ENCODE results near the gene SLC7A7. TPM values are rescaled to one million over a fixed set of nuclear protein-coding genes. Genes with fewer than 3 reads are reported as not detected.
"Not testable (repeated sequence)": the region's sequence is repeated elsewhere in the genome, so short reads cannot be mapped to it uniquely, and the experiment has no call there.

SLC7A7 gene
- total RNA-seq, 2 experiments from 2014 or later, result 0.45 TPM; not detected in 1

- ChIA-PET CTCF (interaction anchor here (0.6 to 22.4 kb wide), 6 partner anchors 12 to 267 kb away, joined by 3 to 469 read pairs (median 6); no protein-coding TSS in a partner anchor), POLR2A (interaction anchor here (0.6 to 2.0 kb wide), 5 partner anchors 13 to 225 kb away, joined by 4 to 7 read pairs (median 4); partner anchors contain the start of gene OXA1L)
- DNase-seq (no peak), ATAC-seq (no peak)
- Mint-ChIP-seq H3K27ac (no peak within 1 kb of the TSS), H3K9me3 (no peaks in the 10 kb centered on the region), H3K36me3 (ENCODE audit: low read depth) (peaks cover 30% of the 10 kb centered on the region), H3K4me1 (ENCODE audit: low read depth) (peaks cover 10% of the 10 kb centered on the region), H3K4me3 (peak within 1 kb of the TSS; percentile 42), H3K27me3 (peaks cover 13% of the 10 kb centered on the region)
- no peak for TF ChIP-seq CTCF (IDR thresholded peaks at IDR 0.05)
- intact Hi-C loops (cut with micrococcal nuclease), result no loop called here
Observed at GRCh38 chr14:22836301-22837113, 21.3 kb upstream of the SLC7A7 start, which contains the start of gene MMP14. TSS of gene MMP14 (plus strand) at chr14:22836585. CDS start at chr14:22836818, 233 bp downstream.

GRCh38 chr14:22835505-22835904, 20.3 kb upstream of the SLC7A7 start:
- peaks cover 18% of the 10 kb centered on the region for H3K4me1 Mint-ChIP-seq (ENCODE audit: low read depth)
- intact Hi-C loops (cut with micrococcal nuclease), result no loop called here
- H3K36me3 Mint-ChIP-seq (ENCODE audit: low read depth), result peaks cover 37% of the 10 kb centered on the region
- CTCF ChIA-PET, result interaction anchor here (1.0 to 22.4 kb wide), 3 partner anchors 8 to 22 kb away, joined by 3 to 469 read pairs (median 20); no protein-coding TSS in a partner anchor
- H3K9me3 Mint-ChIP-seq, result no peaks in the 10 kb centered on the region
- ATAC-seq, result no peak
- H3K4me3 Mint-ChIP-seq, result no peak overlapping the region
- no peak for TF ChIP-seq CTCF (IDR thresholded peaks at IDR 0.05)
- DNase-seq, result no peak
- POLR2A ChIA-PET, result interaction anchor here (1.4 to 2.0 kb wide), 4 partner anchors 12 to 247 kb away, joined by 3 to 7 read pairs (median 5); partner anchors contain the start of genes OXA1L and RBM23
- no peak overlapping the region for H3K27ac Mint-ChIP-seq
- peaks cover 10% of the 10 kb centered on the region for H3K27me3 Mint-ChIP-seq

- peaks cover 19% of the 10 kb centered on the region for H3K4me1 Mint-ChIP-seq (ENCODE audit: low read depth)
- peak overlapping the region; percentile 98 for H3K27ac Mint-ChIP-seq
- ATAC-seq (peak; percentile 9), DNase-seq (no peak)
- peaks cover 2% of the 10 kb centered on the region for H3K27me3 Mint-ChIP-seq
- peaks cover 31% of the 10 kb centered on the region for H3K36me3 Mint-ChIP-seq (ENCODE audit: low read depth)
- intact Hi-C loops (cut with micrococcal nuclease), result no loop called here
- peak overlapping the region; percentile 88 for H3K4me3 Mint-ChIP-seq
- POLR2A ChIA-PET, result interaction anchor here (0.7 to 2.0 kb wide), 14 partner anchors 9 to 293 kb away, joined by 3 to 9 read pairs (median 6); partner anchors contain the start of genes DAD1, OXA1L and RBM23
- CTCF ChIA-PET, result interaction anchor here (0.6 to 22.4 kb wide), 14 partner anchors 9 to 912 kb away, joined by 3 to 469 read pairs (median 4); partner anchors contain the start of gene LRP10
- TF ChIP-seq CTCF (IDR thresholded peaks at IDR 0.05), result no peak
- no peaks in the 10 kb centered on the region for H3K9me3 Mint-ChIP-seq
Observed at GRCh38 chr14:22830443-22831010, 15.3 kb upstream of the SLC7A7 start.

GRCh38 chr14:22829661-22830442, 14.6 kb upstream of the SLC7A7 start, which contains the start of gene MRPL52:
TSS of gene MRPL52 (plus strand) at chr14:22829887. CDS start at chr14:22829913, 26 bp downstream.
- POLR2A ChIA-PET, result interaction anchor here (0.7 to 2.0 kb wide), 16 partner anchors 8 to 292 kb away, joined by 3 to 9 read pairs (median 4); partner anchors contain the start of genes DAD1, OXA1L and RBM23
- peak; percentile 94 for DNase-seq
- ATAC-seq, result peak; percentile 93
- peak within 1 kb of the TSS; percentile 98 for H3K27ac Mint-ChIP-seq
- H3K4me3 Mint-ChIP-seq, result peak within 1 kb of the TSS; percentile 88
- H3K27me3 Mint-ChIP-seq, result peaks cover 2% of the 10 kb centered on the region
- TF ChIP-seq CTCF (IDR thresholded peaks at IDR 0.05), result no peak
- intact Hi-C loops (cut with micrococcal nuclease), result loop anchor here (10.0 kb wide), 1 partner anchor 255 kb away; no protein-coding TSS in a partner anchor
- no peaks in the 10 kb centered on the region for H3K9me3 Mint-ChIP-seq
- peaks cover 24% of the 10 kb centered on the region for H3K36me3 Mint-ChIP-seq (ENCODE audit: low read depth)
- CTCF ChIA-PET, result interaction anchor here (0.7 to 22.4 kb wide), 14 partner anchors 10 to 912 kb away, joined by 3 to 469 read pairs (median 4); partner anchors contain the start of gene LRP10
- H3K4me1 Mint-ChIP-seq (ENCODE audit: low read depth), result peaks cover 22% of the 10 kb centered on the region

- POLR2A ChIA-PET, result interaction anchor here (0.6 to 2.0 kb wide), 6 partner anchors 19 to 240 kb away, joined by 3 to 9 read pairs (median 3); partner anchors contain the start of gene DAD1
- CTCF ChIA-PET, result interaction anchor here (0.8 to 22.4 kb wide), 5 partner anchors 28 to 273 kb away, joined by 3 to 469 read pairs (median 7); no protein-coding TSS in a partner anchor
- Mint-ChIP-seq H3K36me3 (ENCODE audit: low read depth) (peaks cover 21% of the 10 kb centered on the region), H3K27ac (peak overlapping the region; percentile 98), H3K4me3 (peak overlapping the region; percentile 88), H3K4me1 (ENCODE audit: low read depth) (peaks cover 28% of the 10 kb centered on the region)
- not testable (repeated sequence) for H3K27me3 Mint-ChIP-seq, H3K9me3 Mint-ChIP-seq, DNase-seq
- intact Hi-C loops (cut with micrococcal nuclease), result loop anchor here (10.0 kb wide), 1 partner anchor 254 kb away; no protein-coding TSS in a partner anchor
- ATAC-seq, result peak; percentile 9
Observed at GRCh38 chr14:22829076-22829660, 13.9 kb upstream of the SLC7A7 start.

All from activated CD8-positive, alpha-beta T cell treated with anti-CD3 and anti-CD28 coated beads for 36 hours (primary cell).